Ureter (tissue), 1 donor: ENCODE measurements around the gene PHLDA2. TPM values are rescaled to one million over a fixed set of nuclear protein-coding genes. Genes with fewer than 3 reads are reported as not detected.
"Not testable (repeated sequence)": the region's sequence is repeated elsewhere in the genome, so short reads cannot be mapped to it uniquely, and the experiment has no call there.

ENCODE experiments used
- DNase-seq: peaks from one replicate; pipeline ENCODE4 v3.0.0-alpha.2; 2020; ENCODE audit warnings: low spot score
- total RNA-seq: library from RNA; stranded (reverse); gene quantifications from one replicate; pipeline ENCODE4 v1.2.4, GENCODE V29; 2023
- donor health status: DM: yes; HTN: yes; CAD: no.

PHLDA2 gene
- total RNA-seq, 1 donor from 2014 or later: 15.9 TPM

DNA sequence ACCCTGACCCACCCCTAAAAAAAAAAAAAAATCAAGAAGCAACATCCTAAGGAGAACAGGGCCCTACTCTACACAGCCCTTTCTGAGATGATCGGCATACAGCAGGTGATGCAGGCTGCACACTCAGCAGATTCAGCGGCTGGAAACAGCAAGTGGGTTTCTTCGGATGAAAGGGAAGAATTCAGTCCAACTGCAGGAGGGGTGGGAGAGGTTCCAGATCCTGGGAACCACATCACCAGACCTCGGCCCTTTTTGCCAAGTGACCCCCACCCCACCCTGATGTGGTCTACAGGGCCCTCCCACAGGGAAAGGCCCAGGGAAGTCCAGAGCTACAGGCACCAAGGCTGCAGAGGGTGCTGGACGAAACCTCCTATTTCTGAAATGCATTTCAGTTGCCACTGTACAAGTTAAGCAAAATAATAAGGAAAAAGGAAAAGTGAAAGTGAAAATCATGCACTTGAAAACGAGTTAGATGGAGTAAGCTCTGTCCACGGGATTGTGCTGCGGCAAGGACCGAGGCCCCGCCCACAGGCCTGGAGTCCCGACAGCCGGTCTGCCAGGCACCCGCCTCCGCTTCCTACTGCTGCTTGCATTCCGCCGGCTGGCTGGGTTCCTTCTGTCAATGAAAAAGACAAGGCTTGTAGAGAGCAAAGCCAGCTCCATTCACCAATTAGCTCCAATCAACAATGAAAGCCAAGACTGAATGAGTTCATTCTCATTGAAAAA lies 16.0 kb upstream of the PHLDA2 start:
- DNase-seq: peak; percentile 92

DNA sequence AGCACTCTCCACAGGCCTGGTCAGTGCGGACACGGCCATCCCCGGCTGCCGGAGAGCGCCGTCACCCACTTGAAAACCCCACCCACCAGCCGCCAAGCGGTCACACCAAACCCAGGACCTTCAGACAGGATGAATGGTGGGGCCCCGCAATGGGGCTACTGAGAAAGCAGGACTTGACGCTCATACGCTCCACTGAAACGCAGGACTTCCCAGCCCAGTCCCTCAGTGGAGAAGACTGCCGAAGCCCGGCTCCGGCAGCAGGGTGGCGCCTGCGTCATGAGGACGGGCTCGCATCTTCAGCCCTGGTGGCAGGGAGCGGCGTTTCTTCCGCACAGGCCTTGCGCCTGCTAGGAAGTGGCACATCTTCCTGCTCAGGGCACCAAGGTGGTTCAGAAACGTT lies 15.3 kb upstream of the PHLDA2 start:
- no peak for DNase-seq

DNA sequence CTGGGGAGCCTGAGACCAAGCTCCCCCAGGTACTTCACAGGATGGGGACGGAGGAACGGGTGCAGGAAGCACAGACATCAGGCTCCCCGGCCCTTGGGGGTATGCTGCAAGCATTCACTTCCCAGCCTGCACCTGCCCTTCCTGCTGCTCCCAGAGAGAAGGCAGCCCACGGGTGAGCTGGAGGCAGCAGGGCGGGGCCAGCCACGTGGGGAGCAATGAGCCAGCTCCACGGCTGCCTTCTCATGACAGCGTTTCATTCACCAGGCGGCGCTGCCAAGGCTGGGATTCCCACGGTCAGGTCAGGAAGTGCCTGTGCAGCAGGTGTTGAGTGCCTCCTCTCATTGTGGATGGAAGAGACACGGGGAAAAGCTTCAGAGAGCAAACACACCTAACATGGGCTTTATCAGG lies 14.5 kb upstream of the PHLDA2 start:
- peak; percentile 69 for DNase-seq

DNA sequence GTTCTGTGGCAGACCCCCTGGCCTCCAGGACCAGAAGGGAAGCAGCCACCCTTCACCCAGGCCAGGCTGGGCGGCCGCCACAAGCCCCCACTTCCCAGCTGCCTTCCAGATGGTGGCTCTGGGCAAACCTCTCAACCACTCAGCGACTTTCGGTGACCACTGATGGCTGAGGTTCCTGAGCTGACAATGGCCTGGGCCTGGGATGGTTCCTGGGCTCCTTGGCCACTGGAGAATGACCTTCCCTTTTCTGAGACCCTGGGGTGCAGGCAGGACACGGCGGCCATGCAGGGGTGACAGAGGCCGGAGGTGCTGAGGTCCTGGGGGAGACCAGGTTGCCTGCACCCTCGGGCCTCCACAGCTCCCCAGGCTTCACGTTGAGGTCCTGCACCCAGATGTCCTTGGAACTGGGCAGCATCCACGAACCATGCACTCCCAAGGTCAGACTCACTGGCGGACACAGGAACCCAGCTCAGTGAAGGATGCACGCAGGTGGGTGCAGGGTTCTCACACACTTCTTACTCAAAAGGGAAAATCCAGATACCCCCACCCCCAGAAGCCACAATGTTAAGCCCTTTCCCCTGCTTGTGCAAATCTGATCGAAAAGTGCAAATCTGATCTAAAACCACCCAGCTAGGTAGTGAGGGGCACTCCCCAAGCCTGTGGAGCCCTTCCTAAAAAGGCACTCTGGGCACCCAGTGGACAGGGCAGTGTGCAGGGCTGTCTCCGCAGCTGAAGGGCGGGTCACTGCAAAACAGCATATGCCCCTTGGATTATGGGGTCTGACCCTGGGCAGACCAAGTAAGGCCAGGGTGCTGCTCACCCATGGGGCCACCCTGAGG lies 13.9 kb upstream of the PHLDA2 start:
- no peak for DNase-seq

DNA sequence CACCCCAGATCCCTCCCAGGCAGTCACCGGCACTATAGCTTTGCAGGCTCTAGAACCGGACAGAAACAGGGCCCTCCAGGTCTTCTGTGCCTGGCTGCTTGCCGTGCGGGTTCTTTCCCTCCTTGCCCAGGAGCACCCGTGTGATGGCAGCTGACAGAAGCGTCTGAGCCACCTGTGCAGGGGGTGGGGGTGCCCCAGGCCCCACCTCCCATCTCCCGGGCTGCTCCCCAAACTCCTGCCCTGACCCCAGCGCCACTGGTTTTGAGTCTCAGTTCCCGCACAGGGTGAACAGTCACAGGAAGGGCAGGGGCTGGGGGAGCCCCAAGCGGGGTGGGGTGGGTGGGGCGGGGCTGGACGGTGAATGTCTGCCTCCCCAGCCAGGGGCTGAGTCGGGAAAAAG lies 13.2 kb upstream of the PHLDA2 start:
- no peak for DNase-seq

DNA sequence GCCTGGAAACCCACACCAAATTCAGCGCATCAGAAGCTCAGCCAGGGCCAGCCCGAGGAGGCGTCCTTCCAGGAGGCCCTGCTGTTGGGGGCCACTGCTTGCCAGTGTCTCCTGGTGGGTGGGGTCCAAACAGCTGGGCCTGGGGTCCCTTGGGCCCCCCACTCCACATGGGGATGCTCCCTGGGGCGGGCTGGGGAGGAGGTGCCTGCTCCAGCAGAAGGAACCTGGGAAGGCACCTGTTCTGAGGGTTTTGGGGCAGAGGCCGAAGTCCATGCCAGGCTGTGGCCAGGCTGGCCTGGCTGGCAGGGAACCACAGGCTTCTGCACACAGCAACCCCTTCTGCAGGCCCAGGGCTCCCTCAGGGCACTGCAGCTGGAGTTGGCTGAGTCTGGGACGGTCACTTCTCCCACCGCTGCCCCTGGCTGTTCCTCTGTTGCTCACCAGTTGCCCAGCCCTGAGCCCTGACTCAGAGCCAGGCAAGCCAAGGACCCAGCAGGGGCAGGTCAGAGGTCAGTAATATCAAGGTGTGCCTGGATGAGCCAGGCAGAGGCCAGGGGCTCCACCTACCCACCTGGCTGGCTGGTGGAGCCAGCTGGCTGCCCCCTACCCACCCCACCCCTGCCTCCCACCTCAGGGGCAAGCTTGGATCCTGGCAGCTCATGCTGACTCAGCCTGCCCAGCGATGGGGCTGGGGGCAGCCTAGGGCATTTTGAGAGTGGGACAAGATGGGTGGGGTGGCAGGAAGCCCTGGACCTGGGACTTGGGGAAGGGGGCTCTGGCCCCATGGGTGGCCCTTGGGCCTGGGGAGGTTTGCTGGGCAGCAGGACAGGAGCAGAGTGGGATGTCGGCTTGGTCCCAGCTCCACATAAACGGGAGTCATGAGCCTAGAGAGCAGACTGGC lies 12.0 kb upstream of the PHLDA2 start:
- no peak for DNase-seq

DNA sequence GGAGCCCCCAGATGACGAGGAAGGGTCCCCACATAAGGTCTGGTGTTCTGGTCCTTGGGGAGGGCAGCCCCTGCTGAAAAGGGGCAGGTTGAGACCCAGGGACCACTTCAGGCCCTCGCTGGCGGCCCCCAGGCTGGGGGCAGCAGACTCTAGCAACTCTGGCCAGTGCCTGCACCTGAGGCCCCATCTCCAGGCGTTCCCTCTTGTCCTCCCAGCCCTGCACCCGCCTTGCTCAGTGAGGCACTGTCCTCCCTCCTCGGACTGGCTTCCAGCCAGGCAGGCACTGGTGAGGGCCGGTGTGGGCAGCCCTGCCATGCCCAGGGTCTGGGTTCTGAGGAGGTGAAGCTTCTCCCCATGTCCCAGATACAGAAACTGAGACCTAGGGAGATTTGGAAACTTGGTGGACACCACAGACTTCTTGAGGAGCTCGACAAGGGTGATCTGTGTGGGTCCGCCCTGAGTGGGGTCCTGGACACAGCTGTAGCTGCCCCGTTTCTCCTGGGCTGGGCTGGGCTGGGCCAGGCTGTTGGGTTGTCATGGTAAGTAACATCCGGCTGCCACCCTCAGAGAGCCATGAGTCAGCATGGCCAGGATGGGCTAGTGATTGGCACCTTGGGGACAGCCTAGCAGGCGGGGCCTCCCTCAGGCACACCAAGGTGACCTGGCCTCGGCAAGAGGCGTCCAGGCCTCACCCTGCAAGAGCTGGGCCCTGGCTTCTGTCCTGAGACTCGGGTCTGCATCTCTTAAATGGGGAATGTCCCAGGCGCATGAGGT lies 11.1 kb upstream of the PHLDA2 start:
- DNase-seq: peak; percentile 60

DNA sequence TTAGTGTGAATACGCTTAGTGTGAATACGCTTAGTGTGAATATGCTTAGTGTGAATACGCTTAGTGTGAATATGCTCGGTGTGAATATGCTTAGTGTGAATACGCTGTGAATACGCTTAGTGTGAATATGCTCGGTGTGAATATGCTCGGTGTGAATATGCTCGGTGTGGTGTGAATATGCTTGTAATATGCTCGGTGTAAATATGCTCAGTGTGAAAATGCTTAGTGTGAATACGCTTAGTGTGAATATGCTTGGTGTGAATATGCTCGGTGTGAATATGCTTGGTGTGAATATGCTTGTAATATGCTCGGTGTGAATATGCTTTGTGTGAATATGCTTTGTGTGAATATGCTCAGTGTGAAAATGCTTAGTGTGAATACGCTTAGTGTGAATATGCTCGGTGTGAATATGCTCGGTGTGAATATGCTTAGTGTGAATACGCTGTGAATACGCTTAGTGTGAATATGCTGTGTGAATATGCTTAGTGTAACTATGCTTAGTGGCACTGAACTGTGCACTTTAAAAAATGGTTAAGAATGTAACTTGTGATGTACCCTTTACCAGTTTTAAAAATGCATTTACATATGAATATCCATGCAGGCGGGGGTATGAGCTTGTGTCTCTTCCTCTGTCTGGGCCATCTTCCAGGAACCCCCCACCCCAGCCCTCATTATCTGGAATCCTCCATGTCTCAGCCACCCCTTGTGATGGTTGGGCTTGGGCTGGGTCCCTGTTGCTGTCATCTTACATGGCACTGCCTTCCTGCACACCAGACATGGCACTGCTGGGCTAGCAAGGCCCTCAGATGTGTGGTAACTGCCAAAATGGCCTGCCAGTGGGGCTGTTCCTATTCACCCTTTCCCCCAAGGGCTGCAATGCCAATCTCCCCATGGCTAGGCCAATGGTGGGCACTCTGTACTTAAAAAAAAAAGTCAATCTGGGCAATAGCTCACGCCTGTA lies 9.5 kb upstream of the PHLDA2 start:
- not testable (repeated sequence) for DNase-seq

DNA sequence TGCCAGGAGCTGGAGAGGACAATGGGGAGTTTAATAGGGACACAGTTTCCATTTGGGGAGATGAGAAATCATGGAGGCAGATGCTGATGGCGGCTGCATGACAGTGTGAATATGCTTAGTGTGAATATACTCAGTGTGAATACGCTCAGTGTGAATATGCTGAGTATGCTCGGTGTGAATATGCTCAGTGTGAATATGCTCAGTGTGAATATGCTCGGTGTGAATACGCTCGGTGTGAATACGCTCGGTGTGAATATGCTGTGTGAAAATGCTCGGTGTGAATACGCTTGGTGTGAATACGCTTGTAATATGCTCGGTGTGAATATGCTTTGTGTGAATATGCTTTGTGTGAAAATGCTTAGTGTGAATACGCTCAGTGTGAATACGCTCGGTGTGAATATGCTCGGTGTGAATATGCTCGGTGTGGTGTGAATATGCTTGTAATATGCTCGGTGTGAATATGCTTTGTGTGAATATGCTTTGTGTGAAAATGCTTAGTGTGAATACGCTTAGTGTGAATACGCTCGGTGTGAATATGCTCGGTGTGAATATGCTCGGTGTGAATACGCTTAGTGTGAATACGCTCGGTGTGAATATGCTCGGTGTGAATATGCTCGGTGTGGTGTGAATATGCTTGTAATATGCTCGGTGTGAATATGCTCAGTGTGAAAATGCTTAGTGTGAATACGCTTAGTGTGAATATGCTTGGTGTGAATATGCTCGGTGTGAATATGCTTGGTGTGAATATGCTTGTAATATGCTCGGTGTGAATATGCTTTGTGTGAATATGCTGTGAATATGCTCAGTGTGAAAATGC lies 8.6 kb upstream of the PHLDA2 start:
- DNase-seq: not testable (repeated sequence)

DNA sequence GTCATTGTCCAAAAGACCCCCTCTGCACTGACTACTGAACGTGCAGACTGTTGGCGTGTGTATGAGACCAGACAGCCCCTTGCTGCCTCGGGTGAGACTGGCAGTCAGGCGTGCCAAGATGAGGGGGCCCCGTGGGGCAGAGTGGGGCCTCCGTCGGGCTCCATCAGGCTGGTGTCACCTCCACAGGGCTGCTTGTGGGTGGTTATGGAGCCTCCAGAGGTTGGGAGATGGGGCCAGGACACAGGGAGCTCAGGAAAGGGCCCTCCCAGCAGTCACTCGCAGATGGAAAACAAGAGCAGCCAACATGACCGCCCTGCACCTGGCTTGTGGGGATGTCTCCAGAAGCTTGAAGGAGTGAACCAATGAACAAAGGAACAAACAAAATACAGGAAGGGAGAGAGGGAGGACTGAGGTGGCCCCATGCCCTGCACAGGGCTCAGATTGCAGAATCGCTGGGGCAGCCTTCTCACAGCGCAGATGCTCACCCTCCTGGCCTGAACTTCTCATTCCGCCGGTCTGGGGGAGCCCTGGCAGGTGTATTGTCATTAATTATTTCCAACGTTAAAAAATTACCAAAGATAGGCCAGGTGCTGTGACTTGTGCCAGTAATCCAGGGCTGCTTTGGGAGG lies 5.5 kb upstream of the PHLDA2 start:
- DNase-seq: no peak

DNA sequence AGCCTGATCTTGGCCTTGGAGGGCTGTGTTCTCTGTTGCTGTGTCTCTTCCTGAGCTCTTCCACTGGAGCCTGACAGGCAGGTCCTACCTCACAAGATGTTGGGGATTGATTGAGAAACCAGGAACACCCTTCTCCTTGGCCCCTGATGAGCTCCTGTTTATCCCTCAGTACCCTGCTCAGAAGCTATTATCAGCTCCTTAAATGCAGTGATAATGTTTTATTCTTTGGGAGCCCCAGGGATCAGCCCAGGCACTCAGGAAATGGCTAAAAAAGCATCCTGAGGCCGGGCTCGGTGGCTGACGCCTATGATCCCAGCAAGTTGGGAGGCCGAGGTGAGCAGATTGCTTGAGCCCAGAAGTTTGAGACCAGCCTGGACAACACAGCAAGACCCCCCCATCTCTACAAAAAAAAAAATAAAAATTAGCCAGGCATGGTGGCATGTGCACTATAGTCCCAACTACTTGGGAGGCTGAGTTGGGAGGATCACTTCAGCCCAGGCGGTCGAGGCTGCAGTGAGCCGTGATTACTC lies 4.9 kb upstream of the PHLDA2 start:
- no peak for DNase-seq

DNA sequence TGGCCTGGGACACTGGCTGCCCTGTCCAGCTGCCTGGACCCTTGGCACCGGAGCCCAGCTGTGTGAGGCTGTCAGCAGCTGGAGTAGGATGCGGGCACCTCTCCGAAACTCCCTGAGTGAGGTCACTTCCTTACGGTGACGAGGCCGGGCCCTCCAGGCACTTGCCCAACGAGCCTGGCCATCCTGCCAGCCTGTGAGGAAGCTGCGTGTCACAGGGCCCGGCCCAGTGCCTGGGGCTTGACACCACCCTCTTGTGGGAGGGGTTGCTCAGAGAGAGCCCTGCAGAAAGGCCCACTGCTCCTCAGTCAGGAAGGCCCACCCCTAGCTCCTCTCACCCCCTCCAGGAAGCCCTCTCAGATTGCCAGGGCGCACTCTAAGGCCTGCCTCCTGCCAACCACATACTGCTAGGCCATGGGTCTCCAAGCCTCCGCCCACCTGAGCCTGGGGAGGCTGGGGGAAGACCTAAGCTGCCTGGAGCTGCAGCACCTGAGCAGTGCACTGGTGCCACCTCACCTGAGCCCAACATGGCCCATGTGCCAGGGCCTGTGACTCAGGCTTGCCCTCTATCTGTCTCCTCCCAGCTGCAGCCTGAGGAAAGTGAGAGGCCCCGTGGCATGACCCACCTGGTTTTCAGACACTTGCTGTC lies 4.3 kb upstream of the PHLDA2 start:
- peak; percentile 85 for DNase-seq

DNA sequence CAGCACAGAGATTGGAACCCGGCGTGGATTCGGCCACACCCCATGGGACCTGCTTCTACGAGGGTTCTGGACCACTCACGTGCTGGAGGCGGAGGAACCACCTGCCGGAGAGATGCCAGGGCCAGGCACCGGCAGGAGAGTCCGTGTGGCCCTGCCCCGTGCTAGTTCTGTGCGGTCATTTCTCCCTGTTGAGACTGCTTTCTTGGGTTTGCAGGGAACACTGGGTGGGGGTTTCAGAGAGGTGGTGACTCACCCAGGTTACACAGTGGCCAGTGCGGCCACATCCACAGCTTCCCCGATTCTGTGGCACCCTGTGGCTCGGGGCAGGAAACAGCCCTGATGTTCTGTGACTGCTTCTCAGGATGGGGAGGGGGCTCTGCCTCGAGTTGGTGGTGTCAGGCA lies 3.6 kb upstream of the PHLDA2 start:
- DNase-seq: no peak

DNA sequence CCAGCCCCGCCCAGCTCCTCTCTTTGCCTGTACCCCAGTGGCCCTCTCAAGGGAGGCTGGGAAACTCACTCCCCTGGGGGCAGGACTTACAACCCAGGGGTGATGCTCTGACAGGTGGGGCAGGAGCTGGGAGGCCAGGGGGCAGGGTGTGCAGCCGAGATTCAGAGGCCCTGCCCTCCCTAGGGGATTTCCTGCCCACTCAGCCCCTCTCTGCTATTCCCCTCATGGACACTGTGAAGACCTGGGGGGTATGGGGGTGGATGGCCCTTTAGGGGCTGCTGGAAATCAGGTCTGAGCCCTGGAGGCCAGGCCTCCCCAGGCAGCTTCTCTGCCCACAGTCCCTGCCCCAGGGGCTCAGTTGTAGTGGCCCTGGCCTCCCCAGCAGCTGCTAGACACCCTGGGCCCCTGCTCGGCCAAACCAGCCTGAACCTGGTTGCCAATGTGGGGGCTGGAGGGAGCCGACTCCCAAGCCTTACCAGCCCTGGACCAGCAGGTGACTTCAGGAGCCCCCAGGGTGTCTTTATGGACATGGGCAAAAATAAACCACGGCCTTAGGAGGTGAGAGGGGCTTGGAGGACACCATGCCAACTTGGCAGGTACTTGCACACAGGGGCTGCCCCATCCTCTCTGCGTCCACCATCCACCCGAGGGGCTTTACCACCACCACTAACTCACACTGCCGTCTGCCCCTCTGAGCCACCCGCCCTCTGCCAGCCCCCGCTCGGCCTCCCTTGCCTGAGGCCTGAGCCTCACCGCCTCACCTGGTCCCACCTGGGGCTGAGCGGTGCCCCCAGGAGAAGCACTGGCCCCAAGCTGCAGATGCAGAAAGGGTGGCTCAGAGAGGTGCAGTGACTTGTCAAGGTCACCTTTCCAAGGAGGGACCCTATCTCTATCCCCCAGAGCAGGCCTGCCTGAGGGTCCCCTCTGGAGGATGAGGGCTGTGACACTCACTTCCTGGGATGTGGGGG lies 2.8 kb upstream of the PHLDA2 start:
- DNase-seq: no peak

DNA sequence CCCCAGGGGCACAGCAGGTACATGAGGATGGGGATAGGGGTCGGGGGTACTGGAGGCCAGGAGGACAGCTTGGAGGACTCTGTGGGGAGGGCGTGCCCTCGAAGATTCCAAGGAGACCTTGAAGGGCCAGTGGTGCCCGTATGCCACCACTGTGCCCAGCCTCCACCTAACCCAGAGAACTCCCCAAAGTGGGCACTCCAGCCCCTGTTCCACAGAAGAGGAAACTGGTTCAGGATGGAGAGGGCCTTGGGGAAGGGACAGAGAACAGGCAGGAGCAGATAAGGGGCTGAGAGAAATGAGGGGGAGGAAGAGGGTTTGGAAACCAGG lies 2.2 kb upstream of the PHLDA2 start:
- no peak for DNase-seq

DNA sequence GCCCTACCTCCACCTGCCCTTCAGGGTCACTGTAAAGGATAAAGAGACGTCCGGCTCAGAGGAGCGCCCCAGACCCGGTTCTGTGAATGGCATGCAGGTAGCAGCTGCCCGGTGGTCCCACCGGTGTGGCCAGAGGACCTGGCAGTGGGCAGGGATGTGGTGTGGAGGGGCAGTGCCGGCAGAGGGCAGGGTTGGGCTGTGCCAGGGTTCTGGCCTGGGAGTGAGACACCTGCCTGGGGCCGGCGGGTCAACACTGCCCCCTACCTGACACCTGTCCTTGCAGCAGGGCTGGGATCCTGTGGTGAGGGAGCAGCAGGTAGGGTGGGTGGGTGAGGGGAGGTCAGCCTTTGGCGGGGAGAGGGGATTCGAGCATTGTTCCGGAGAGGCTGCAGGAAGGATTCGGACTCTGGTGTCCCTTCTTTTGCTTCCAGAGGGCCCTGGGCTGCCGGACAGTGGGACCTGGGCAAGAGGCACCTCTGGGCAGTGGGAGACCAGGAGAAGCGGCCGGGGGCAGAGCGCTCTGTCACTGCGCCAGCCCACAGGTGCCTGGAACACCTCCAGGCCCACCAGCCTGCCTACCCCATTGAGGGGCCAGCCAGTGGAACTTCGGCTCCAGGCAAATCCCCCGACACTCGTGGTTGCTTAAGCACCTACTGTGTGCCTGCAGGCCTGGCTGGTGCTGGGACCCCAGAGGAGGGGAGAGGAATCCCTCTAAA lies 1.6 kb upstream of the PHLDA2 start:
- DNase-seq: peak; percentile 87
